Effector memory CD4-positive, alpha-beta T cell (primary cell): ENCODE data around the gene TCAP.

Experiments
- DNase-seq, 3 donors: peaks; one replicate each; pipeline ENCODE4 v3.0.0-alpha.2; 2020
- H3K27ac ChIP-seq: 2 replicates; pipeline ENCODE4 v1.7.0; 2013; ENCODE audit warnings: mild to moderate bottlenecking, low read length, moderate library complexity; ENCODE audit not compliant: insufficient read depth, poor library complexity, severe bottlenecking
- H3K27me3 ChIP-seq: replicated peaks from 2 replicates; pipeline ENCODE4 v1.7.0; 2013; ENCODE audit warnings: mild to moderate bottlenecking, low read length; ENCODE audit not compliant: insufficient read depth, control insufficient read depth, poor library complexity, severe bottlenecking
- H3K36me3 ChIP-seq: 2 replicates; pipeline ENCODE4 v1.7.0; 2013; ENCODE audit warnings: mild to moderate bottlenecking, low read length, moderate library complexity; ENCODE audit not compliant: control insufficient read depth, insufficient read depth
- H3K4me1 ChIP-seq: 2 replicates; pipeline ENCODE4 v1.7.0; 2013; ENCODE audit warnings: low read length, mild to moderate bottlenecking; ENCODE audit not compliant: control insufficient read depth, insufficient read depth, poor library complexity, severe bottlenecking
- H3K4me3 ChIP-seq: 2 replicates; pipeline ENCODE4 v1.7.0; 2013; ENCODE audit warnings: low read length, low read depth, mild to moderate bottlenecking; ENCODE audit not compliant: insufficient read depth, poor library complexity, severe bottlenecking
- H3K9me3 ChIP-seq: 2 replicates; pipeline ENCODE4 v1.7.0; 2013; ENCODE audit warnings: mild to moderate bottlenecking, low read length, moderate library complexity; ENCODE audit not compliant: control insufficient read depth

The TCAP gene

GRCh38 chr17:39673335-39674081 lies 8.4 kb downstream of the TCAP start:
- H3K36me3 ChIP-seq = no peaks in the 10 kb centered on the region
- H3K27me3 ChIP-seq = peaks cover 12% of the 10 kb centered on the region
- H3K27ac ChIP-seq = no peak overlapping the region
- H3K4me1 ChIP-seq = peaks cover 19% of the 10 kb centered on the region
- H3K9me3 ChIP-seq = no peaks in the 10 kb centered on the region
- no peak for DNase-seq
- no peak overlapping the region for H3K4me3 ChIP-seq

- no peaks in the 10 kb centered on the region for H3K36me3 ChIP-seq
- peaks cover 12% of the 10 kb centered on the region for H3K27me3 ChIP-seq
- peaks cover 19% of the 10 kb centered on the region for H3K4me1 ChIP-seq
- DNase-seq = no peak
- no peak overlapping the region for H3K4me3 ChIP-seq
- H3K9me3 ChIP-seq = no peaks in the 10 kb centered on the region
- no peak overlapping the region for H3K27ac ChIP-seq
Measured at GRCh38 chr17:39674179-39674578, 9.0 kb downstream of the TCAP start.

- Histone ChIP-seq H3K4me1 (peaks cover 25% of the 10 kb centered on the region), H3K4me3 (no peak overlapping the region), H3K9me3 (no peaks in the 10 kb centered on the region), H3K36me3 (no peaks in the 10 kb centered on the region), H3K27me3 (peaks cover 6% of the 10 kb centered on the region), H3K27ac (no peak overlapping the region)
- DNase-seq = no peak
Measured at GRCh38 chr17:39674702-39675389, 9.7 kb downstream of the TCAP start.

GRCh38 chr17:39675390-39676082 lies 10.4 kb downstream of the TCAP start:
- DNase-seq = no peak
- no peaks in the 10 kb centered on the region for H3K9me3 ChIP-seq
- peaks cover 32% of the 10 kb centered on the region for H3K4me1 ChIP-seq
- no peak overlapping the region for H3K4me3 ChIP-seq
- no peaks in the 10 kb centered on the region for H3K36me3 ChIP-seq
- peak overlapping the region; percentile 41 for H3K27ac ChIP-seq
- H3K27me3 ChIP-seq = peaks cover 6% of the 10 kb centered on the region

GRCh38 chr17:39676198-39676819 lies 11.2 kb downstream of the TCAP start:
- Histone ChIP-seq H3K4me1 (peaks cover 33% of the 10 kb centered on the region), H3K27ac (peak overlapping the region; percentile 41)

GRCh38 chr17:39677072-39677471 lies 11.9 kb downstream of the TCAP start:
- Histone ChIP-seq H3K4me3 (no peak overlapping the region), H3K4me1 (peaks cover 33% of the 10 kb centered on the region), H3K27ac (no peak overlapping the region), H3K9me3 (no peaks in the 10 kb centered on the region), H3K27me3 (no peaks in the 10 kb centered on the region), H3K36me3 (no peaks in the 10 kb centered on the region)
- no peak for DNase-seq

More at GRCh38 chr17:39676198-39676819, 11.2 kb downstream of the TCAP start:
- DNase-seq = peak in 2 of 3 donors; percentile 17 to 27
- Histone ChIP-seq H3K4me3 (no peak overlapping the region), H3K27me3 (peaks cover 1% of the 10 kb centered on the region), H3K9me3 (no peaks in the 10 kb centered on the region), H3K36me3 (no peaks in the 10 kb centered on the region)

GRCh38 chr17:39677542-39678339 lies 12.6 kb downstream of the TCAP start:
- Histone ChIP-seq H3K9me3 (no peaks in the 10 kb centered on the region), H3K4me1 (peaks cover 33% of the 10 kb centered on the region), H3K4me3 (no peak overlapping the region), H3K36me3 (no peaks in the 10 kb centered on the region), H3K27ac (no peak overlapping the region), H3K27me3 (no peaks in the 10 kb centered on the region)
- DNase-seq = no peak

GRCh38 chr17:39678340-39679116 lies 13.4 kb downstream of the TCAP start:
- Histone ChIP-seq H3K36me3 (no peaks in the 10 kb centered on the region), H3K4me3 (no peak overlapping the region)

More at GRCh38 chr17:39678340-39679116, 13.4 kb downstream of the TCAP start:
- no peak for DNase-seq
- Histone ChIP-seq H3K27me3 (no peaks in the 10 kb centered on the region), H3K4me1 (peaks cover 33% of the 10 kb centered on the region), H3K9me3 (no peaks in the 10 kb centered on the region), H3K27ac (no peak overlapping the region)
